ENCODE results near the gene IGSF10. TPM values are rescaled to one million over a fixed set of nuclear protein-coding genes. Genes with fewer than 3 reads are reported as not detected.
"Not testable (repeated sequence)": the region's sequence is repeated elsewhere in the genome, so short reads cannot be mapped to it uniquely, and the experiment has no call there.

Gene IGSF10, protein sequence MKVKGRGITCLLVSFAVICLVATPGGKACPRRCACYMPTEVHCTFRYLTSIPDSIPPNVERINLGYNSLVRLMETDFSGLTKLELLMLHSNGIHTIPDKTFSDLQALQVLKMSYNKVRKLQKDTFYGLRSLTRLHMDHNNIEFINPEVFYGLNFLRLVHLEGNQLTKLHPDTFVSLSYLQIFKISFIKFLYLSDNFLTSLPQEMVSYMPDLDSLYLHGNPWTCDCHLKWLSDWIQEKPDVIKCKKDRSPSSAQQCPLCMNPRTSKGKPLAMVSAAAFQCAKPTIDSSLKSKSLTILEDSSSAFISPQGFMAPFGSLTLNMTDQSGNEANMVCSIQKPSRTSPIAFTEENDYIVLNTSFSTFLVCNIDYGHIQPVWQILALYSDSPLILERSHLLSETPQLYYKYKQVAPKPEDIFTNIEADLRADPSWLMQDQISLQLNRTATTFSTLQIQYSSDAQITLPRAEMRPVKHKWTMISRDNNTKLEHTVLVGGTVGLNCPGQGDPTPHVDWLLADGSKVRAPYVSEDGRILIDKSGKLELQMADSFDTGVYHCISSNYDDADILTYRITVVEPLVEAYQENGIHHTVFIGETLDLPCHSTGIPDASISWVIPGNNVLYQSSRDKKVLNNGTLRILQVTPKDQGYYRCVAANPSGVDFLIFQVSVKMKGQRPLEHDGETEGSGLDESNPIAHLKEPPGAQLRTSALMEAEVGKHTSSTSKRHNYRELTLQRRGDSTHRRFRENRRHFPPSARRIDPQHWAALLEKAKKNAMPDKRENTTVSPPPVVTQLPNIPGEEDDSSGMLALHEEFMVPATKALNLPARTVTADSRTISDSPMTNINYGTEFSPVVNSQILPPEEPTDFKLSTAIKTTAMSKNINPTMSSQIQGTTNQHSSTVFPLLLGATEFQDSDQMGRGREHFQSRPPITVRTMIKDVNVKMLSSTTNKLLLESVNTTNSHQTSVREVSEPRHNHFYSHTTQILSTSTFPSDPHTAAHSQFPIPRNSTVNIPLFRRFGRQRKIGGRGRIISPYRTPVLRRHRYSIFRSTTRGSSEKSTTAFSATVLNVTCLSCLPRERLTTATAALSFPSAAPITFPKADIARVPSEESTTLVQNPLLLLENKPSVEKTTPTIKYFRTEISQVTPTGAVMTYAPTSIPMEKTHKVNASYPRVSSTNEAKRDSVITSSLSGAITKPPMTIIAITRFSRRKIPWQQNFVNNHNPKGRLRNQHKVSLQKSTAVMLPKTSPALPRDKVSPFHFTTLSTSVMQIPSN (N-terminal part only)
- total RNA-seq (1 to 10 TPM in 1 of 2 donors, under 1 TPM in 1; 0.65 to 1.6 TPM), polyA plus RNA-seq (under 1 TPM; 0.24 to 0.81 TPM)

DNA sequence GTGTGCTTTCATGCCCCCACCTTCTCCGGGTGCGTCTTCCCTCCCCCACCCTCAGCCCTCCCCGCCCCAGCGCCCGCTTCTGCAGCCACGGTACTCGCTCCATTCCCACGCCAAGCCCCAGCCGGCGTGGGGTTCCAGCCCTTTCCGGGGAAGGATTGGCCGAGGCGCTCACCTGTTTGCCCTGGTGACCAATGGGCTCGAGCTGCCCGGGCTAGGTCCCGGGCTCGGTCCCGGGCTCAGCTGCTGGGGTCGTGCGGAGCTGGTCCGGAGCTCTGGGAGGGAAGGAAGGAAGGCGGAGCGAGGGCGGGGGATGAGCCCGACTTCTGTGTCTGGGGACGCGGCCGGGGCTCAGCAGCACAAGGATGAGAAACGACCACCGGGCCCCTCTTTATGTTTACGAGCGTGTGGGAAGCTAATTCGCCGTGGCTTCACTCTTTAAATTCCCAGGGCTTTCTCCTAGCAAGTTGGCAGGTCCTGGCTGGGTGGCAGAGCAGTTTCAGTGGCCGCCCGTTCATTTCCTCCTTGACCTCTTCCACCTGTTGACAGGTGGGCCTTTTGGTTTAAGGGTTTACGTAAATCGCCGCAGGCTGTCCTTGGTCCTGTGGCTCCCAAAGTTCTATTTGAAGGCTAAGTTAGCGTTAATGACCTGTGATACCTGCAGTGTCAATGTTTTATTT is at the start of gene IGSF10:
Gene IGSF10, minus strand, starts transcription at position 288 of the 677 bp plus-strand sequence. CDS start 2,352 bp downstream, outside the sequence.
- DNase-seq (ENCODE audit: low spot score), result no peak
- H3K27me3 ChIP-seq (ENCODE audit: control insufficient read depth in 4 of 4, insufficient read depth in 4 of 4, low read length in 3 of 4), result peaks cover 0 to 7% (median 0%) of the 10 kb centered on the region in 4 donors
- H3K4me3 ChIP-seq (ENCODE audit: low read depth in 1 of 3, low read length in 3 of 3), result peak within 1 kb of the TSS; percentile 53 to 60 (median 58)
- TF ChIP-seq RAD21 (IDR thresholded peaks at IDR 0.05) (no peak), FOXA2 (IDR thresholded peaks at IDR 0.05) (no peak), JUND (IDR thresholded peaks at IDR 0.05) (no peak), SP1 (IDR thresholded peaks at IDR 0.05) (no peak), HNF4G (IDR thresholded peaks at IDR 0.05) (no peak), GABPA (IDR thresholded peaks at IDR 0.05 in 1 of 2, conservative IDR thresholded peaks at IDR 0.05 in 1 of 2) (no peak), FOXA1 (IDR thresholded peaks at IDR 0.05) (no peak)
- TF ChIP-seq, protein P1, sequence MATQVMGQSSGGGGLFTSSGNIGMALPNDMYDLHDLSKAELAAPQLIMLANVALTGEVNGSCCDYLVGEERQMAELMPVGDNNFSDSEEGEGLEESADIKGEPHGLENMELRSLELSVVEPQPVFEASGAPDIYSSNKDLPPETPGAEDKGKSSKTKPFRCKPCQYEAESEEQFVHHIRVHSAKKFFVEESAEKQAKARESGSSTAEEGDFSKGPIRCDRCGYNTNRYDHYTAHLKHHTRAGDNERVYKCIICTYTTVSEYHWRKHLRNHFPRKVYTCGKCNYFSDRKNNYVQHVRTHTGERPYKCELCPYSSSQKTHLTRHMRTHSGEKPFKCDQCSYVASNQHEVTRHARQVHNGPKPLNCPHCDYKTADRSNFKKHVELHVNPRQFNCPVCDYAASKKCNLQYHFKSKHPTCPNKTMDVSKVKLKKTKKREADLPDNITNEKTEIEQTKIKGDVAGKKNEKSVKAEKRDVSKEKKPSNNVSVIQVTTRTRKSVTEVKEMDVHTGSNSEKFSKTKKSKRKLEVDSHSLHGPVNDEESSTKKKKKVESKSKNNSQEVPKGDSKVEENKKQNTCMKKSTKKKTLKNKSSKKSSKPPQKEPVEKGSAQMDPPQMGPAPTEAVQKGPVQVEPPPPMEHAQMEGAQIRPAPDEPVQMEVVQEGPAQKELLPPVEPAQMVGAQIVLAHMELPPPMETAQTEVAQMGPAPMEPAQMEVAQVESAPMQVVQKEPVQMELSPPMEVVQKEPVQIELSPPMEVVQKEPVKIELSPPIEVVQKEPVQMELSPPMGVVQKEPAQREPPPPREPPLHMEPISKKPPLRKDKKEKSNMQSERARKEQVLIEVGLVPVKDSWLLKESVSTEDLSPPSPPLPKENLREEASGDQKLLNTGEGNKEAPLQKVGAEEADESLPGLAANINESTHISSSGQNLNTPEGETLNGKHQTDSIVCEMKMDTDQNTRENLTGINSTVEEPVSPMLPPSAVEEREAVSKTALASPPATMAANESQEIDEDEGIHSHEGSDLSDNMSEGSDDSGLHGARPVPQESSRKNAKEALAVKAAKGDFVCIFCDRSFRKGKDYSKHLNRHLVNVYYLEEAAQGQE (IDR thresholded peaks at IDR 0.05), result no peak
- TF ChIP-seq, protein P2, sequence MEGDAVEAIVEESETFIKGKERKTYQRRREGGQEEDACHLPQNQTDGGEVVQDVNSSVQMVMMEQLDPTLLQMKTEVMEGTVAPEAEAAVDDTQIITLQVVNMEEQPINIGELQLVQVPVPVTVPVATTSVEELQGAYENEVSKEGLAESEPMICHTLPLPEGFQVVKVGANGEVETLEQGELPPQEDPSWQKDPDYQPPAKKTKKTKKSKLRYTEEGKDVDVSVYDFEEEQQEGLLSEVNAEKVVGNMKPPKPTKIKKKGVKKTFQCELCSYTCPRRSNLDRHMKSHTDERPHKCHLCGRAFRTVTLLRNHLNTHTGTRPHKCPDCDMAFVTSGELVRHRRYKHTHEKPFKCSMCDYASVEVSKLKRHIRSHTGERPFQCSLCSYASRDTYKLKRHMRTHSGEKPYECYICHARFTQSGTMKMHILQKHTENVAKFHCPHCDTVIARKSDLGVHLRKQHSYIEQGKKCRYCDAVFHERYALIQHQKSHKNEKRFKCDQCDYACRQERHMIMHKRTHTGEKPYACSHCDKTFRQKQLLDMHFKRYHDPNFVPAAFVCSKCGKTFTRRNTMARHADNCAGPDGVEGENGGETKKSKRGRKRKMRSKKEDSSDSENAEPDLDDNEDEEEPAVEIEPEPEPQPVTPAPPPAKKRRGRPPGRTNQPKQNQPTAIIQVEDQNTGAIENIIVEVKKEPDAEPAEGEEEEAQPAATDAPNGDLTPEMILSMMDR (IDR thresholded peaks at IDR 0.05; ENCODE audit: low read depth, low read length, missing input control), result no peak
- peak within 1 kb of the TSS in 1 of 2 donors; percentile 21 for H3K9ac ChIP-seq (ENCODE audit: low read depth in 1 of 2, low read length in 2 of 2)
- peaks cover 0 to 7% (median under 1%) of the 10 kb centered on the region in 4 donors for H3K4me1 ChIP-seq (ENCODE audit: control insufficient read depth in 4 of 4, insufficient read depth in 4 of 4, low read length in 3 of 4)
- no peaks in the 10 kb centered on the region for H3K9me3 ChIP-seq (ENCODE audit: control insufficient read depth in 4 of 4, low read length in 3 of 4)
- WGBS, result 16% methylated on average over 40 of the region's 40 CpGs
- H3K27ac ChIP-seq (ENCODE audit: low read depth in 1 of 2, low read length in 2 of 2), result no peak within 1 kb of the TSS
- no peaks in the 10 kb centered on the region for H3K36me3 ChIP-seq (ENCODE audit: control insufficient read depth in 4 of 4, insufficient read depth in 3 of 4, low read depth in 1 of 4, low read length in 3 of 4)

DNA sequence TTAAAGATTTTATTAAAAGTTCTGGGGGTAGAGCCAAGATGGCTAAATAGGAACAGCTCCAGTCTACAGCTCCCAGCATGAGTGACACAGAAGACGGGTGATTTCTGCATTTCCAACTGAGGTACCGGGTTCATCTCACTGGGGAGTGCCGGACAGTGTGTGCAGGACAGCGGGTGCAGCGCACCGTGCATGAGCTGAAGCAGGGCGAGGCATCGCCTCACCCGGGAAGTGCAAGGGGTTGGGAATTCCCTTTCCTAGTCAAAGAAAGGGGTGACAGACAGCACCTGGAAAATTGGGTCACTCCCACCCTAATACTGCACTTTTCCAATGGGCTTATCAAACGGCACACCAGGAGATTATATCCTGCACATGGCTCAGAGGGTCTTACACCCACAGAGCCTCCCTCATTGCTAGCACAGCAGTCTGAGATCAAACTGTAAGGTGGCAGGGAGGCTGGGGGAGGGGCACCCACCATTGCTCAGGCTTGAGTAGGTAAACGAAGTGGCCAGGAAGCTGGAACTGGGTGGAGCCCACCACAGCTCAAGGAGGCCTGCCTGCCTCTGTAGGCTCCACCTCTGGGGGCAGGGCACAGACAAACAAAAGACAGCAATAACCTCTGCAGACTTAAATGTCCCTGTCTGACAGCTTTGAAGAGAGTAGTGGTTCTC is 48.7 kb upstream of the IGSF10 start:
- H3K36me3 ChIP-seq (ENCODE audit: control insufficient read depth in 4 of 4, insufficient read depth in 3 of 4, low read depth in 1 of 4, low read length in 3 of 4); DNase-seq (ENCODE audit: low spot score); H3K4me1 ChIP-seq (ENCODE audit: control insufficient read depth in 4 of 4, insufficient read depth in 4 of 4, low read length in 3 of 4); H3K4me3 ChIP-seq (ENCODE audit: low read depth in 1 of 3, low read length in 3 of 3); H3K27me3 ChIP-seq (ENCODE audit: control insufficient read depth in 4 of 4, insufficient read depth in 4 of 4, low read length in 3 of 4); H3K9me3 ChIP-seq (ENCODE audit: control insufficient read depth in 4 of 4, low read length in 3 of 4); H3K9ac ChIP-seq (ENCODE audit: low read depth in 1 of 2, low read length in 2 of 2); H3K27ac ChIP-seq (ENCODE audit: low read depth in 1 of 2, low read length in 2 of 2): not testable (repeated sequence)
- WGBS, result 91% methylated on average over 11 of the region's 11 CpGs
